T-cell (primary cell): ENCODE data around the gene DNAAF5. TPM values are rescaled to one million over a fixed set of nuclear protein-coding genes. Genes with fewer than 3 reads are reported as not detected.

Experiments
- ATAC-seq, 4 experiments: fragments of 200-7000 bp in 3 of 4; fragments of 150-1000 bp in 1 of 4; cut with Tn5 transposase; replicated peaks in 1 of 4; 1 replicate in 3 of 4; 2 replicates in 1 of 4; pipeline ENCODE4 v1.10.0; 2021; ENCODE audit warnings: moderate library complexity in 3 of 4, mild to moderate bottlenecking in 2 of 4, moderate number of reproducible peaks in 1 of 4
- CTCF ChIA-PET, 2 donors: fragments of 300-600 bp; sonication (Branson Sonifier 250); formaldehyde crosslinking; loops; one replicate each; lab custom pipeline; 2022; ENCODE audit warnings: antibody characterized with exemption in 2 of 2; lab: Charles Lee
- POLR2A ChIA-PET, 2 donors: fragments of 300-600 bp; sonication (Branson Sonifier 250); formaldehyde crosslinking; loops; one replicate each; lab custom pipeline; 2022; ENCODE audit warnings: antibody characterized with exemption in 2 of 2; lab: Charles Lee
- DNase-seq, 35 experiments: peaks; one replicate each; pipeline versions ENCODE4 v3.0.0 to v3.0.0-alpha.2; 2013 to 2023
- H3K27ac ChIP-seq: one replicate; pipeline ENCODE4 v1.5.1; 2013; ENCODE audit warnings: low read length
- H3K27me3 ChIP-seq, 2 experiments: replicated peaks in 1 of 2; 1 replicate in 1 of 2; 2 replicates in 1 of 2; pipeline versions ENCODE4 v1.6.1 to v1.7.0; 2013; ENCODE audit warnings: low read length in 1 of 2, mixed read lengths in 1 of 2; ENCODE audit not compliant: control insufficient read depth in 2 of 2, insufficient read depth in 2 of 2; ENCODE audit errors: extremely low read depth in 1 of 2
- H3K36me3 ChIP-seq, 2 donors: 1 replicate in 1 of 2; 2 replicates in 1 of 2; pipeline versions ENCODE4 v1.6.1 to v1.7.0; 2013; ENCODE audit warnings: low read length in 1 of 2; ENCODE audit not compliant: control insufficient read depth in 2 of 2, insufficient read depth in 1 of 2; ENCODE audit errors: extremely low read depth in 1 of 2
- H3K4me1 ChIP-seq, 2 experiments: 1 replicate in 1 of 2; 2 replicates in 1 of 2; pipeline versions ENCODE4 v1.6.1 to v1.7.0; 2013; ENCODE audit warnings: low read length in 2 of 2, mixed read lengths in 1 of 2; ENCODE audit not compliant: insufficient read depth in 2 of 2, control insufficient read depth in 1 of 2; ENCODE audit errors: extremely low read depth in 1 of 2
- H3K4me3 ChIP-seq, 2 donors: 1 replicate in 1 of 2; 2 replicates in 1 of 2; pipeline versions ENCODE4 v1.5.1 to v1.7.0; 2013; ENCODE audit warnings: mild to moderate bottlenecking in 2 of 2, low read length in 1 of 2, moderate library complexity in 1 of 2; ENCODE audit not compliant: control insufficient read depth in 1 of 2; ENCODE audit errors: extremely low read depth in 1 of 2
- H3K9me3 ChIP-seq: 2 replicates; pipeline ENCODE4 v1.7.0; 2013
- H3K27ac Mint-ChIP-seq, 2 donors: one replicate each; pipeline ENCODE4 v1.8.0; 2020 to 2021; ENCODE audit warnings: mild to moderate bottlenecking in 2 of 2, mixed read lengths in 2 of 2
- H3K27me3 Mint-ChIP-seq, 2 donors: one replicate each; pipeline ENCODE4 v1.8.0; 2021 to 2022; ENCODE audit warnings: mixed read lengths in 2 of 2
- H3K36me3 Mint-ChIP-seq: one replicate; pipeline ENCODE4 v1.8.0; 2021; ENCODE audit warnings: mixed read lengths
- H3K4me1 Mint-ChIP-seq, 3 donors: one replicate each; pipeline ENCODE4 v1.8.0; 2020 to 2022; ENCODE audit warnings: mixed read lengths in 3 of 3, mild to moderate bottlenecking in 1 of 3
- H3K4me3 Mint-ChIP-seq, 3 donors: one replicate each; pipeline ENCODE4 v1.8.0; 2020 to 2022; ENCODE audit warnings: mild to moderate bottlenecking in 3 of 3, mixed read lengths in 3 of 3, moderate library complexity in 3 of 3
- H3K9me3 Mint-ChIP-seq, 3 donors: one replicate each; pipeline ENCODE4 v1.8.0; 2020 to 2022; ENCODE audit warnings: mixed read lengths in 3 of 3
- WGBS: methylation state at CpG from one replicate; pipeline ENCODE4 v1.1.5; 2013; ENCODE audit warnings: missing lambda C conversion rate; ENCODE audit not compliant: insufficient coverage; 5-methylcytosine and 5-hydroxymethylcytosine counted together
- total RNA-seq, 35 experiments: library from RNA in 6 of 35; stranded (reverse) in 6 of 35; fragments of 120-200 nt in 1 of 35; gene quantifications; one replicate each; pipeline versions ENCODE4 v1.2.1 to v1.2.4 and lab custom pipeline; 2013 to 2026

The DNAAF5 gene
- total RNA-seq, 5 donors from 2014 or later (not counting 1 experiment from before 2014, with no cell fraction given) = 12.8 to 21.4 (median 17.1) TPM

DNA sequence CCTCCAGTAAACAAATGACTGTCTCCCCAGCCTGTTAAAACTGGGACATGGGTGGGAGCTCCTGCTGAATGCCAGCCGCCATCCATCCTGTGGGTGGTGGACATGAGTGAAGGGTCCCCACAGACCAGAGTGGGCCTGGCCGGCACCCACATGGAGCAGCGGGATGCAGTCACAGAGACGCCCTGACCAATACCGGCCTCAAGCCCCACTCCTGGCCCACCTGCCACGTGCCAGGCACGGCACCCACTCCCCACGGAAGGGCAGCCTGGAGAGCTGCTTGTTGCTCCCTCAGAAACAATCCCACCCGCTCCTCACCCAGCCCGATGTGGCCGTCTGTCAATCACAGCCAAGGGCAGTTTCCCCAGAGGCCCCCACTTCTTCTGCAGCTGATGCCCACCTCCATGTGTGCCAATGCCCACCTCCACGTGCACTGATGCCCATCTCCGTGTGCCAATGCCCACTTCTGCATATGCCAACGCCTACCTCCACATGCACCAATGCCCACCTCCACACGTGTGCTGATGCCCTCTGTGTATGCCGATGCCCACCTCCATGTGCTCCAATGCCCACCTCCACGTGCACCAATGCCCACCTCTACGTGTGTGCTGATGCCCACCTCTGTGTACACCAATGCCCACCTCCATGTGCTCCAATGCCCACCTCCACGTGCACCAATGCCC is 42.8 kb upstream of the DNAAF5 start:
- Mint-ChIP-seq H3K27me3 (no peaks in the 10 kb centered on the region), H3K4me3 (no peak overlapping the region), H3K9me3 (peaks cover 3 to 22% (median 16%) of the 10 kb centered on the region in 3 donors), H3K36me3 (peaks cover 41% of the 10 kb centered on the region), H3K4me1 (peaks cover 0 to 5% (median 0%) of the 10 kb centered on the region in 3 donors), H3K27ac (no peak overlapping the region)
- H3K27me3 ChIP-seq = peaks cover 0 to 5% of the 10 kb centered on the region in 2 experiments
- ChIA-PET CTCF (no interaction called here), POLR2A (no interaction called here)
- WGBS = 96% methylated on average over 18 of the region's 19 CpGs
- H3K4me3 ChIP-seq = no peak overlapping the region
- H3K4me1 ChIP-seq = no peaks in the 10 kb centered on the region
- H3K36me3 ChIP-seq = peaks cover 6 to 20% of the 10 kb centered on the region in 2 donors
- no peak overlapping the region for H3K27ac ChIP-seq
- ATAC-seq (no peak), DNase-seq (no peak)
- peaks cover 2% of the 10 kb centered on the region for H3K9me3 ChIP-seq

DNA sequence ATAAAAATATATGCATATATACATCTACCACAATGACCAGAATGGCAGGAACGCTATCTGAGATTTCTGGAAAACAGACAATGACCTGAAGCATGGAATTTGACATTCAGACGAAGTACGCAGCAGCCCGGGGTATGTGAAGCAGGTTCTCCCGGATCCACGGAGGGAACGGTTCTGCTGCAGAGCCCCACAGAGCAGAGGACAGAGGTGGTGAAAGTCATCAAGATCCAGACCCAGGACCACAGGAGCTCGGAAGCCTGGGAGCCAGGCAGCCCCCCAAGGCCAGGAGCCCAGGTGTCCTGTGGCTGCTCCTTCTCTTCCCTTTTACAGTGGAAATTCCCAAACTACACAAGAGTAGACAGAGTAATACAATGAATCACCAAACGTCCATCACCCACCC is 42.1 kb upstream of the DNAAF5 start:
- ATAC-seq (no peak), DNase-seq (no peak)
- H3K4me1 ChIP-seq = no peaks in the 10 kb centered on the region
- peaks cover 3 to 24% (median 18%) of the 10 kb centered on the region in 3 donors for H3K9me3 Mint-ChIP-seq
- peaks cover 40% of the 10 kb centered on the region for H3K36me3 Mint-ChIP-seq
- H3K4me3 Mint-ChIP-seq = no peak overlapping the region
- H3K9me3 ChIP-seq = peaks cover 2% of the 10 kb centered on the region
- H3K27ac Mint-ChIP-seq = no peak overlapping the region
- peaks cover 0 to 2% (median 0%) of the 10 kb centered on the region in 3 donors for H3K4me1 Mint-ChIP-seq
- CTCF ChIA-PET = no interaction called here
- WGBS = 97% methylated on average over 9 of the region's 9 CpGs
- H3K27me3 Mint-ChIP-seq = no peaks in the 10 kb centered on the region
- peaks cover 0 to 5% of the 10 kb centered on the region in 2 experiments for H3K27me3 ChIP-seq
- peaks cover 6 to 18% of the 10 kb centered on the region in 2 donors for H3K36me3 ChIP-seq
- no peak overlapping the region for H3K4me3 ChIP-seq
- no peak overlapping the region for H3K27ac ChIP-seq
- POLR2A ChIA-PET = no interaction called here

DNA sequence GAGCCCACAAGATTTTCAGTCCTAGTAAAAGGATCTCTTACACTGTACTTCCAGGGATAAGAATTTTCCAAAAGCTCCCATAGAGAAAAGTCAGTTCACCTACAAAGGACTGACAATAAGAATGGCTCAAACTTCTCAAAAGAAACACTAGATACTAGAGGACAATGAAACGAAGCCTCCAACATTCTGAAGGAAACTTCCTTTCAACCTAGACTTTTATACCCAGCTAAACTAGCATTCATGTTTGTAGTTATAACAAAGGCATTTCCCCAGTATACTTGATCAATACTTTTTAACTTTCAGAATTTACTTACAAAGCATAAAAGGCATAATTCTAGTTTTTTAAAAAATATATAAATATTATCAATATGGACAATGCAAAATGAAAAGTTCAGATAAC is 41.0 kb upstream of the DNAAF5 start:
- CTCF ChIA-PET = no interaction called here
- no peak overlapping the region for H3K4me3 ChIP-seq
- no peaks in the 10 kb centered on the region for H3K4me1 Mint-ChIP-seq
- POLR2A ChIA-PET = no interaction called here
- peaks cover 2% of the 10 kb centered on the region for H3K9me3 ChIP-seq
- no peak overlapping the region for H3K27ac ChIP-seq
- WGBS = 100% methylated on average over 1 of the region's 1 CpG
- H3K9me3 Mint-ChIP-seq = peaks cover 3 to 24% (median 18%) of the 10 kb centered on the region in 3 donors
- H3K4me1 ChIP-seq = no peaks in the 10 kb centered on the region
- no peaks in the 10 kb centered on the region for H3K27me3 Mint-ChIP-seq
- no peak for DNase-seq
- no peak for ATAC-seq
- H3K27ac Mint-ChIP-seq = no peak overlapping the region
- H3K36me3 ChIP-seq = peaks cover 3 to 11% of the 10 kb centered on the region in 2 donors
- peaks cover 0 to 5% of the 10 kb centered on the region in 2 experiments for H3K27me3 ChIP-seq
- no peak overlapping the region for H3K4me3 Mint-ChIP-seq
- H3K36me3 Mint-ChIP-seq = peaks cover 41% of the 10 kb centered on the region

DNA sequence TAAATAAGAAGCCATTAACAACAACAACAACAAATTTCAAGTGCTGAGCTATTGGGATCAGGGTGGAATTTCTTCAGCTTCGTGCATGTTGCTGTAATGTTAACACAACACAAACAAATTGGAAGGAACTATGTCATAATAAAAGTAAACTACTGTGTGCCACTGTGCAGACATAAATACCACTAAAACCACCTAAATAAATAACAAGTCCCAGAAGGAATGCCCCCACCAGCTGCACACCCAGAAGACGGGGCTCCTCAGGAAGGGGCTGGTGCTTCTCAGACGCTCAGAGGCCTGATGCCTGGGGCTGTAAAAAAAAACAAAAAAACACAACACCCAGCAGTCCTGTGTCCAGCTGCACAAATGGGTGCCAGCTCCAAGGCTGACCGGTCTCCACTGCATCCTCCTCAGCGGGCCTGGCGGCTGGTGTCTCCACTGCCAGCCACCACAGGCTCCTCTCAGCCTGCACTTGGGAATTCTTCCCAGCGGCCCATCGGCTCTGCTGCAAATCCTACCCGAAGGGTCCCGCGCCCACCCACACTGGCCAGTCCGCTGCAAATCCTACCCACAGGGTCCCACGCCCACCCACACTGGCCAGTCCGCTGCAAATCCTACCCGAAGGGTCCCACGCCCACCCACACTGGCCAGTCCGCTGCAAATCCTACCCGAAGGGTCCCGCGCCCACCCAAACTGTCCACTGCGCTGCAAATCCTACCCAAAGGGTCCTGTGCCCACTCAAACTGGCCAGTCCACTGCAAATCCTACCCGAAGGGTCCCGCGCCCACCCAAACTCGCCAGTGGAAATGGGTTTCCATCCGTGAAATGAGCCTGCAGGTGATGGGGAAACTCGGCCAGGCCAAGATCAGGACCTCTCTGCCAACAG is 35.8 kb upstream of the DNAAF5 start:
- no peak overlapping the region for H3K27ac ChIP-seq
- Mint-ChIP-seq H3K27me3 (no peaks in the 10 kb centered on the region), H3K36me3 (peaks cover 44% of the 10 kb centered on the region), H3K9me3 (peaks cover 3 to 20% (median 18%) of the 10 kb centered on the region in 3 donors), H3K4me1 (no peaks in the 10 kb centered on the region), H3K4me3 (no peak overlapping the region), H3K27ac (no peak overlapping the region)
- no peaks in the 10 kb centered on the region for H3K4me1 ChIP-seq
- H3K9me3 ChIP-seq = peaks cover 2% of the 10 kb centered on the region
- H3K27me3 ChIP-seq = no peaks in the 10 kb centered on the region
- DNase-seq = no peak
- peaks cover 0 to 9% of the 10 kb centered on the region in 2 donors for H3K36me3 ChIP-seq
- 98% methylated on average over 20 of the region's 27 CpGs for WGBS
- ATAC-seq = no peak
- POLR2A ChIA-PET = interaction anchor here in 1 of 2 donors (0.9 kb wide), 1 partner anchor 75 kb away, joined by 3 read pairs; no protein-coding TSS in a partner anchor
- CTCF ChIA-PET = interaction anchor here in 1 of 2 donors (0.6 kb wide), 1 partner anchor 179 kb away, joined by 3 read pairs; no protein-coding TSS in a partner anchor
- H3K4me3 ChIP-seq = no peak overlapping the region

DNA sequence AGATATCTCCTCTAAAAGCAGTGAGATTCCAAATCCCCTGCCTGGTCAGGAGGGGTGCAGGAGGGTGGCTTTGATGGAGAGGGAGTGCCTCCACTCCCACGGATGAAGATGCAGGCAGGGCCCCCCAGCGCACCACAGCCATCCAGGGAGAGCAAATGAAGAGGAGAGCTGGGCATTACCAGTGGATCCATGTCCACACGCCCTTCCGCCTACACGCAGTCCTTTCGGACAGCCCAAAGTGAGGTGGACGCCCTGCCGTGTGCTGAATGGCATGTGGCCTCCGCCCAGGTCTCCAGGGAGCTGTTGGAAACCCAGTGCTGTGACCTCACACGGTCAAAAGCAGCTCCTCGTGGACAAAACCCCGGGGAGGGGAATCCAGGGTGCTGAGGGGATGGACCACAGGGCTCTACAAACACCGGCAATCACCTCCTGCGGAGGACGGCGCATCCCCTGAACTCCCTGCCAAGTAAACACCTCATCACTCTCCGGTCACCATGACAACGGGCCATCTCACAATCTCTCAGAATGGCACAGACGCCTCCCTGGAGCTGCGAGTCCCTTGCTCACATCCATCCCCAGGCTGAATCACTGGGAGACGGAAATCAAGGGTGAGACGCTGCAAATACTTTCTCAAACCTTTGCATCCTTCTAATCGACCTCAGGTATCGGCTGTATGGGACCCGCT is 35.0 kb upstream of the DNAAF5 start:
- ATAC-seq = no peak
- 95% methylated on average over 19 of the region's 25 CpGs for WGBS
- Mint-ChIP-seq H3K4me3 (no peak overlapping the region), H3K27me3 (no peaks in the 10 kb centered on the region), H3K4me1 (no peaks in the 10 kb centered on the region), H3K9me3 (peaks cover 2 to 17% (median 13%) of the 10 kb centered on the region in 3 donors), H3K27ac (no peak overlapping the region), H3K36me3 (peaks cover 42% of the 10 kb centered on the region)
- ChIA-PET POLR2A (no interaction called here), CTCF (no interaction called here)
- Histone ChIP-seq H3K27me3 (no peaks in the 10 kb centered on the region), H3K27ac (no peak overlapping the region), H3K4me3 (no peak overlapping the region), H3K9me3 (peaks cover 2% of the 10 kb centered on the region), H3K4me1 (no peaks in the 10 kb centered on the region), H3K36me3 (peaks cover 1 to 9% of the 10 kb centered on the region in 2 donors)
- no peak for DNase-seq

DNA sequence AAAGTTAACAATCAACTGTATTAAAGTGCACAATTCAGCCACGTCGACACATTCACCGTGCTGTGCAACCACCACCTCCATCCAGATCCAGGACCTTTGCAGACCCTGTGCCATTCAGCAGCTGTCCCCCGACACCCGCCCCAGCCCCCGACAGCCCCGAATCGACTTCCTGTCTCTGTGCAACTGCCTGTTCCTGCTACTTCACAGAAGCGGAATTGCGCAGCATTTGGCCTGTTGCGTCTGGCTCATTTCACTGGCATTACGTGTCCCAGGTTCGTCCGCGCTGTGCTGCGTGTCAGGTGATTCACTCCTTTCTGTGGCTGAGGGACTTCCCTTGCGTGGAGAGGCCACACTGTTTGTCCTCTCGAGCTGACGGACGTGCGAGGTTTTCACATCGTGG is 33.2 kb upstream of the DNAAF5 start:
- Mint-ChIP-seq H3K4me1 (no peaks in the 10 kb centered on the region), H3K27ac (no peak overlapping the region), H3K36me3 (peaks cover 32% of the 10 kb centered on the region), H3K9me3 (peaks cover 0 to 5% (median 3%) of the 10 kb centered on the region in 3 donors), H3K4me3 (no peak overlapping the region), H3K27me3 (no peaks in the 10 kb centered on the region)
- CTCF ChIA-PET = interaction anchor here in 1 of 2 donors (0.5 kb wide), 1 partner anchor 484 kb away, joined by 4 read pairs; no protein-coding TSS in a partner anchor
- H3K27me3 ChIP-seq = no peaks in the 10 kb centered on the region
- no peak overlapping the region for H3K27ac ChIP-seq
- DNase-seq (no peak), ATAC-seq (no peak)
- peaks cover 7% of the 10 kb centered on the region in 2 donors for H3K36me3 ChIP-seq
- no peaks in the 10 kb centered on the region for H3K9me3 ChIP-seq
- H3K4me1 ChIP-seq = no peaks in the 10 kb centered on the region
- H3K4me3 ChIP-seq = no peak overlapping the region
- 93% methylated on average over 21 of the region's 22 CpGs for WGBS
- POLR2A ChIA-PET = interaction anchor here in 1 of 2 donors (0.6 kb wide), 1 partner anchor 503 kb away, joined by 3 read pairs; no protein-coding TSS in a partner anchor
